ENCODE data around the gene PINLYP.

PINLYP gene

GRCh38 chr19:43618921-43619261, 43.3 kb downstream of the PINLYP start:
- TF ChIP-seq, protein P1, sequence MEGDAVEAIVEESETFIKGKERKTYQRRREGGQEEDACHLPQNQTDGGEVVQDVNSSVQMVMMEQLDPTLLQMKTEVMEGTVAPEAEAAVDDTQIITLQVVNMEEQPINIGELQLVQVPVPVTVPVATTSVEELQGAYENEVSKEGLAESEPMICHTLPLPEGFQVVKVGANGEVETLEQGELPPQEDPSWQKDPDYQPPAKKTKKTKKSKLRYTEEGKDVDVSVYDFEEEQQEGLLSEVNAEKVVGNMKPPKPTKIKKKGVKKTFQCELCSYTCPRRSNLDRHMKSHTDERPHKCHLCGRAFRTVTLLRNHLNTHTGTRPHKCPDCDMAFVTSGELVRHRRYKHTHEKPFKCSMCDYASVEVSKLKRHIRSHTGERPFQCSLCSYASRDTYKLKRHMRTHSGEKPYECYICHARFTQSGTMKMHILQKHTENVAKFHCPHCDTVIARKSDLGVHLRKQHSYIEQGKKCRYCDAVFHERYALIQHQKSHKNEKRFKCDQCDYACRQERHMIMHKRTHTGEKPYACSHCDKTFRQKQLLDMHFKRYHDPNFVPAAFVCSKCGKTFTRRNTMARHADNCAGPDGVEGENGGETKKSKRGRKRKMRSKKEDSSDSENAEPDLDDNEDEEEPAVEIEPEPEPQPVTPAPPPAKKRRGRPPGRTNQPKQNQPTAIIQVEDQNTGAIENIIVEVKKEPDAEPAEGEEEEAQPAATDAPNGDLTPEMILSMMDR (conservative IDR thresholded peaks at IDR 0.05; ENCODE audit: low read depth, low read length) = no peak
- H3K4me3 ChIP-seq (ENCODE audit: low read length) = peak overlapping the region; percentile 72
- DNase-seq (ENCODE audit: low read depth) = no peak

GRCh38 chr19:43619262-43620060, 43.9 kb downstream of the PINLYP start, which contains the start of gene ZNF428:
Gene ZNF428, minus strand, starts transcription at chr19:43619629. Its CDS starts 5,325 bp downstream, at chr19:43614304.
- H3K4me3 ChIP-seq (ENCODE audit: low read length) = peak within 1 kb of the TSS; percentile 72
- TF ChIP-seq, protein P1 (conservative IDR thresholded peaks at IDR 0.05; ENCODE audit: low read depth, low read length) = no peak
- peak; percentile 83 for DNase-seq (ENCODE audit: low read depth)

DNA sequence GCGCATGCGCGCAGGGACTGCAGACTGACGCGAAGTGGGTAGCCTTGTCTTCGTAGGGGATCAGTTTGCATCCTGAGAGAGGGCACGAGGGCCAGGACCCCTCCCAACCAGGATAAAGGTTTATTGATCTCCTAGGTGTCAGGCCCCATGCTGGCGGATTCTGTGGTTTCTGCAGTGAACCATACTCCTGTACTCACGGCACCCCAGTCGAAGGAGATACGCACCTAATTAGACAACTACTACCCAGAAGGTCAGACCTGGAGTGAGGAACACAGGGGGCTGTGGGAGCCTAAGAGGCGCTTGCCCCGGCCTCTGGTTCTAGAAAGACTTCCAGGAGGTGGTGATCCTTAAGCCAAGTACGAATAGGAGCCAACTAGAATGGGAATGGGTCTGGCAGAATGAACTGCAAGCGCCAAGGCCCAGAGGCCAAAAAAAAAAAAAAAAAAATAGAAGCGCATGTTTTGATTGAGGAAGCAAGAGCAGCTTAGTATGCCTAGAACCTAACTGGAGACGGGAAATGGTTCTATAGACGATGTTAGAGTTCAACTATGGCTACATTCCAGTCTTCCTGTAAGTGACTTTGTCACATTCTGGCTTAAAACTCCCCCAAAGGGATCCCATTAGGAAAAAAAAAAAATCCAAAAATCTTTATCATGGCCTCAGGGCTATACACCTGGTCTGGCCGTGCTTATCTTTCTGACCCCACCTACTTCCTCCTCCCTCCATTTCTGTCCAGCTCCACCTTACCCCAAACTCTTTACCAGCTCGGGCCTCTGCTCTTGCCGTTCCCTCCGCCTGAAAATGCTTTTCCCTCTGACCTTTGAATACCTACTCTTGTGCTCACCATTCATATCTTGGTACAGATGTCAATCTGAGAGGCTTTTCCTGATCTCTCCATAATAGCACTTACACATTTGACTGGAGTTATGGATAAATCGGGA, 44.7 kb downstream of the PINLYP start:
- TF ChIP-seq, protein P1 (conservative IDR thresholded peaks at IDR 0.05; ENCODE audit: low read depth, low read length) = no peak
- peak overlapping the region; percentile 72 for H3K4me3 ChIP-seq (ENCODE audit: low read length)
- DNase-seq (ENCODE audit: low read depth) = no peak

- TF ChIP-seq, protein P1 (conservative IDR thresholded peaks at IDR 0.05; ENCODE audit: low read depth, low read length) = no peak
- DNase-seq (ENCODE audit: low read depth) = no peak
- no peak overlapping the region for H3K4me3 ChIP-seq (ENCODE audit: low read length)
These were observed 46.5 kb downstream of the PINLYP start for GRCh38 chr19:43622070-43622469.

DNA sequence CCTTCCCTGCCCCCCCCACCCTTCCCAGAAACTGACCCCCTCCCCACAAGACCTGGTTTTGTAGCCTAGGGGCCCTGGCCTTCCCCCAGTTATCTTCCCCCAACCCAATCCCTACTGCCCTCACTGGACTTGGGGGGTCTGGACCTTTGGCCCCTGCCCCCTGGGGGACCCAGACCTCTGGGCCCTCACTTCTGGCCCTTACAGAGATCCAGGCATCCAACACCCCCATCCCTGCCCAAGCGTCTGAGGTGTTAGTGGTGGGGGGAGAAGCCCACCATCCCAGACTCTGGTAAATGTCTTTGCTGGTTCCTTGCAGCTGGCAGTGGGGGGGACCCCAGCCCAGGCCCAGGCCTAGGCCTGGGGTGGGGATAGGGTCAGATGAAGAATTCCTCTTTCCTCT, 47.4 kb downstream of the PINLYP start:
- TF ChIP-seq, protein P1 (conservative IDR thresholded peaks at IDR 0.05; ENCODE audit: low read depth, low read length) = no peak
- DNase-seq (ENCODE audit: low read depth) = no peak
- H3K4me3 ChIP-seq (ENCODE audit: low read length) = no peak overlapping the region

DNA sequence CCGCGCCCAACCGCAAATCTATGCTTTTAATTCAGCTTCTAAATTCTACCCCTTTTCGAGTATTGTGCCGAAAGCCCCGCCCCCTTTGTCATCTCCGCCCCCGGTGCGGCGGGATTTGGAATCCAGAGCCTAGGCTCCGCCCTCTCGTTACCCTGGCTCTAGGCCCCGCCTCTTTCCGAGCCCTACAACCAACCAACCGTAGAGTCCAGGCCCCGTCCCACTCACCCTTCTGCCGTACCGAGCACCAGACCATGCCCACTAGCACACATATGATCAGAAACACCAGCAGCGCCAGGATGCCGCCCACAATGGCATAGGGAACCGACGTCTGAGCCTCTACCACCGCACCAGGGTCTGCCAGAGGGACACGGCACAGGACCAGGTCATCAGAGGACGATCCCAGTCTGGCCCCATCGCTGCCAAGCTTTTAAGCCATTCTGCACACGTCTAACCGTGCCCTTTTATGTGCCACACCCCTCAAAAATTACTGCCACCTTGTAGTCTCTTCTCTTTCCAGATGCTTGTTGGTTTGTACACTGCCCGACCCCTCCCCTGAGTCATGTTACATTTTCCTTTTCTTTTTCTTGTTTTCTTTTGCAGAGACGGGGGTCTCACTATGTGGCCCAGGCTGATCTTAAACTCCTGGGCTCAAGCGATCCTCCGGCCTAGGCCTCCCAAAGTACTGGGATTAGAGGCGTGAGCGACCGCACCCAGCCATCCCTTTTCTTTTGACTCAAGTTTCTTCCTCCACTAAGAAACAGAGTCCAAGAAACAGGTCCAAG, 48.5 kb downstream of the PINLYP start:
- TF ChIP-seq, protein P1 (conservative IDR thresholded peaks at IDR 0.05; ENCODE audit: low read depth, low read length) = no peak
- no peak overlapping the region for H3K4me3 ChIP-seq (ENCODE audit: low read length)
- DNase-seq (ENCODE audit: low read depth) = no peak
